SK-N-SH (cell line): ENCODE measurements around the gene GTF3C1.

ENCODE experiments used
- FOXM1 ChIP-seq: IDR thresholded peaks from 2 replicates; pipeline ENCODE4 v1.4.0; 2012; ENCODE audit warnings: low read depth, mild to moderate bottlenecking
- RAD21 ChIP-seq: IDR thresholded peaks from 2 replicates; pipeline ENCODE4 v1.6.1; 2012; ENCODE audit warnings: mild to moderate bottlenecking, low read length
- USF1 ChIP-seq: IDR thresholded peaks from 2 replicates; pipeline ENCODE4 v1.4.0; 2012; ENCODE audit warnings: low read depth, borderline replicate concordance
- TF ChIP-seq, protein P1 (sequence below): fragments of 200-600 bp; sonication (generic); IDR thresholded peaks from 2 replicates; pipeline ENCODE4 v1.6.1; 2017; ENCODE audit warnings: antibody characterized with exemption, mild to moderate bottlenecking, moderate library complexity

GRCh38 chr16:27417047-27417671, 132.6 kb downstream of the GTF3C1 start:
- TF ChIP-seq, protein P1, sequence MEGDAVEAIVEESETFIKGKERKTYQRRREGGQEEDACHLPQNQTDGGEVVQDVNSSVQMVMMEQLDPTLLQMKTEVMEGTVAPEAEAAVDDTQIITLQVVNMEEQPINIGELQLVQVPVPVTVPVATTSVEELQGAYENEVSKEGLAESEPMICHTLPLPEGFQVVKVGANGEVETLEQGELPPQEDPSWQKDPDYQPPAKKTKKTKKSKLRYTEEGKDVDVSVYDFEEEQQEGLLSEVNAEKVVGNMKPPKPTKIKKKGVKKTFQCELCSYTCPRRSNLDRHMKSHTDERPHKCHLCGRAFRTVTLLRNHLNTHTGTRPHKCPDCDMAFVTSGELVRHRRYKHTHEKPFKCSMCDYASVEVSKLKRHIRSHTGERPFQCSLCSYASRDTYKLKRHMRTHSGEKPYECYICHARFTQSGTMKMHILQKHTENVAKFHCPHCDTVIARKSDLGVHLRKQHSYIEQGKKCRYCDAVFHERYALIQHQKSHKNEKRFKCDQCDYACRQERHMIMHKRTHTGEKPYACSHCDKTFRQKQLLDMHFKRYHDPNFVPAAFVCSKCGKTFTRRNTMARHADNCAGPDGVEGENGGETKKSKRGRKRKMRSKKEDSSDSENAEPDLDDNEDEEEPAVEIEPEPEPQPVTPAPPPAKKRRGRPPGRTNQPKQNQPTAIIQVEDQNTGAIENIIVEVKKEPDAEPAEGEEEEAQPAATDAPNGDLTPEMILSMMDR = no peak
- TF ChIP-seq FOXM1 = no peak
- TF ChIP-seq RAD21 = no peak
- no peak for TF ChIP-seq USF1
